Measurements from ENCODE around the gene MED15. TPM values are rescaled to one million over a fixed set of nuclear protein-coding genes. Genes with fewer than 3 reads are reported as not detected.

The MED15 gene
- total RNA-seq, 1 donor from 2014 or later: 16.7 TPM

- Histone ChIP-seq H3K9me3 (ENCODE audit: control insufficient read depth in 3 of 3, low read length in 3 of 3) (no peaks in the 10 kb centered on the region), H3K27me3 (ENCODE audit: control insufficient read depth in 3 of 3, insufficient read depth in 3 of 3, low read length in 3 of 3) (no peaks in the 10 kb centered on the region), H3K4me1 (ENCODE audit: control insufficient read depth in 3 of 3, insufficient read depth in 3 of 3, low read length in 3 of 3) (peaks cover 14 to 31% (median 28%) of the 10 kb centered on the region in 3 donors), H3K4me3 (ENCODE audit: low read length in 3 of 3) (no peak overlapping the region), H3K36me3 (ENCODE audit: control insufficient read depth in 3 of 3, insufficient read depth in 3 of 3, low read length in 3 of 3) (peaks cover 8 to 20% (median 17%) of the 10 kb centered on the region in 3 donors), H3K9ac (ENCODE audit: low read depth in 1 of 3, low read length in 3 of 3) (no peak overlapping the region), H3K27ac (ENCODE audit: low read depth, low read length) (no peak overlapping the region)
These were observed 10.6 kb downstream of the MED15 start for GRCh38 chr22:20517841-20518592.

- no peaks in the 10 kb centered on the region for H3K9me3 ChIP-seq (ENCODE audit: control insufficient read depth in 3 of 3, low read length in 3 of 3)
- H3K36me3 ChIP-seq (ENCODE audit: control insufficient read depth in 3 of 3, insufficient read depth in 3 of 3, low read length in 3 of 3): peaks cover 9 to 17% (median 15%) of the 10 kb centered on the region in 3 donors
- peaks cover 20 to 37% (median 34%) of the 10 kb centered on the region in 3 donors for H3K4me1 ChIP-seq (ENCODE audit: control insufficient read depth in 3 of 3, insufficient read depth in 3 of 3, low read length in 3 of 3)
- no peaks in the 10 kb centered on the region for H3K27me3 ChIP-seq (ENCODE audit: control insufficient read depth in 3 of 3, insufficient read depth in 3 of 3, low read length in 3 of 3)
- H3K9ac ChIP-seq (ENCODE audit: low read depth in 1 of 3, low read length in 3 of 3): no peak overlapping the region
- no peak overlapping the region for H3K27ac ChIP-seq (ENCODE audit: low read depth, low read length)
- H3K4me3 ChIP-seq (ENCODE audit: low read length in 3 of 3): no peak overlapping the region
These were observed 12.1 kb downstream of the MED15 start for GRCh38 chr22:20519558-20519957.

GRCh38 chr22:20520093-20520511 lies 12.7 kb downstream of the MED15 start:
- no peak overlapping the region for H3K27ac ChIP-seq (ENCODE audit: low read depth, low read length)
- no peaks in the 10 kb centered on the region for H3K9me3 ChIP-seq (ENCODE audit: control insufficient read depth in 3 of 3, low read length in 3 of 3)
- no peaks in the 10 kb centered on the region for H3K27me3 ChIP-seq (ENCODE audit: control insufficient read depth in 3 of 3, insufficient read depth in 3 of 3, low read length in 3 of 3)
- H3K36me3 ChIP-seq (ENCODE audit: control insufficient read depth in 3 of 3, insufficient read depth in 3 of 3, low read length in 3 of 3): peaks cover 7 to 17% (median 11%) of the 10 kb centered on the region in 3 donors
- no peak overlapping the region for H3K9ac ChIP-seq (ENCODE audit: low read depth in 1 of 3, low read length in 3 of 3)
- peaks cover 16 to 32% (median 28%) of the 10 kb centered on the region in 3 donors for H3K4me1 ChIP-seq (ENCODE audit: control insufficient read depth in 3 of 3, insufficient read depth in 3 of 3, low read length in 3 of 3)
- no peak overlapping the region for H3K4me3 ChIP-seq (ENCODE audit: low read length in 3 of 3)

- H3K27ac ChIP-seq (ENCODE audit: low read depth, low read length): no peak overlapping the region
- H3K9ac ChIP-seq (ENCODE audit: low read depth in 1 of 3, low read length in 3 of 3): no peak overlapping the region
- H3K27me3 ChIP-seq (ENCODE audit: control insufficient read depth in 3 of 3, insufficient read depth in 3 of 3, low read length in 3 of 3): no peaks in the 10 kb centered on the region
- H3K36me3 ChIP-seq (ENCODE audit: control insufficient read depth in 3 of 3, insufficient read depth in 3 of 3, low read length in 3 of 3): peaks cover 7 to 22% (median 10%) of the 10 kb centered on the region in 3 donors
- H3K4me3 ChIP-seq (ENCODE audit: low read length in 3 of 3): no peak overlapping the region
- H3K9me3 ChIP-seq (ENCODE audit: control insufficient read depth in 3 of 3, low read length in 3 of 3): no peaks in the 10 kb centered on the region
- peaks cover 20 to 27% (median 21%) of the 10 kb centered on the region in 3 donors for H3K4me1 ChIP-seq (ENCODE audit: control insufficient read depth in 3 of 3, insufficient read depth in 3 of 3, low read length in 3 of 3)
These were observed 15.0 kb downstream of the MED15 start for GRCh38 chr22:20522134-20523004.

- peaks cover 20 to 27% (median 21%) of the 10 kb centered on the region in 3 donors for H3K4me1 ChIP-seq (ENCODE audit: control insufficient read depth in 3 of 3, insufficient read depth in 3 of 3, low read length in 3 of 3)
- H3K4me3 ChIP-seq (ENCODE audit: low read length in 3 of 3): no peak overlapping the region
- H3K27ac ChIP-seq (ENCODE audit: low read depth, low read length): no peak overlapping the region
- H3K27me3 ChIP-seq (ENCODE audit: control insufficient read depth in 3 of 3, insufficient read depth in 3 of 3, low read length in 3 of 3): no peaks in the 10 kb centered on the region
- H3K9me3 ChIP-seq (ENCODE audit: control insufficient read depth in 3 of 3, low read length in 3 of 3): no peaks in the 10 kb centered on the region
- H3K36me3 ChIP-seq (ENCODE audit: control insufficient read depth in 3 of 3, insufficient read depth in 3 of 3, low read length in 3 of 3): peaks cover 11 to 24% (median 11%) of the 10 kb centered on the region in 3 donors
- peak overlapping the region in 1 of 3 donors; percentile 51 for H3K9ac ChIP-seq (ENCODE audit: low read depth in 1 of 3, low read length in 3 of 3)
These were observed 15.9 kb downstream of the MED15 start for GRCh38 chr22:20523086-20523983.

GRCh38 chr22:20524004-20524481 lies 16.6 kb downstream of the MED15 start:
- Histone ChIP-seq H3K9ac (ENCODE audit: low read depth in 1 of 3, low read length in 3 of 3) (no peak overlapping the region), H3K27ac (ENCODE audit: low read depth, low read length) (no peak overlapping the region), H3K9me3 (ENCODE audit: control insufficient read depth in 3 of 3, low read length in 3 of 3) (no peaks in the 10 kb centered on the region), H3K27me3 (ENCODE audit: control insufficient read depth in 3 of 3, insufficient read depth in 3 of 3, low read length in 3 of 3) (no peaks in the 10 kb centered on the region), H3K4me1 (ENCODE audit: control insufficient read depth in 3 of 3, insufficient read depth in 3 of 3, low read length in 3 of 3) (peaks cover 20 to 27% (median 21%) of the 10 kb centered on the region in 3 donors), H3K4me3 (ENCODE audit: low read length in 3 of 3) (no peak overlapping the region), H3K36me3 (ENCODE audit: control insufficient read depth in 3 of 3, insufficient read depth in 3 of 3, low read length in 3 of 3) (peaks cover 16 to 23% (median 18%) of the 10 kb centered on the region in 3 donors)

GRCh38 chr22:20525048-20525447 lies 17.6 kb downstream of the MED15 start:
- Histone ChIP-seq H3K9me3 (ENCODE audit: control insufficient read depth in 3 of 3, low read length in 3 of 3) (no peaks in the 10 kb centered on the region), H3K9ac (ENCODE audit: low read depth in 1 of 3, low read length in 3 of 3) (no peak overlapping the region), H3K4me1 (ENCODE audit: control insufficient read depth in 3 of 3, insufficient read depth in 3 of 3, low read length in 3 of 3) (peaks cover 18 to 21% (median 19%) of the 10 kb centered on the region in 3 donors), H3K27me3 (ENCODE audit: control insufficient read depth in 3 of 3, insufficient read depth in 3 of 3, low read length in 3 of 3) (no peaks in the 10 kb centered on the region), H3K4me3 (ENCODE audit: low read length in 3 of 3) (no peak overlapping the region), H3K36me3 (ENCODE audit: control insufficient read depth in 3 of 3, insufficient read depth in 3 of 3, low read length in 3 of 3) (peaks cover 13 to 20% (median 16%) of the 10 kb centered on the region in 3 donors), H3K27ac (ENCODE audit: low read depth, low read length) (no peak overlapping the region)

- H3K27ac ChIP-seq (ENCODE audit: low read depth, low read length): no peak overlapping the region
- H3K9me3 ChIP-seq (ENCODE audit: control insufficient read depth in 3 of 3, low read length in 3 of 3): no peaks in the 10 kb centered on the region
- H3K4me1 ChIP-seq (ENCODE audit: control insufficient read depth in 3 of 3, insufficient read depth in 3 of 3, low read length in 3 of 3): peaks cover 27 to 32% (median 27%) of the 10 kb centered on the region in 3 donors
- no peak overlapping the region for H3K4me3 ChIP-seq (ENCODE audit: low read length in 3 of 3)
- H3K9ac ChIP-seq (ENCODE audit: low read depth in 1 of 3, low read length in 3 of 3): no peak overlapping the region
- peaks cover 8 to 16% (median 12%) of the 10 kb centered on the region in 3 donors for H3K36me3 ChIP-seq (ENCODE audit: control insufficient read depth in 3 of 3, insufficient read depth in 3 of 3, low read length in 3 of 3)
- no peaks in the 10 kb centered on the region for H3K27me3 ChIP-seq (ENCODE audit: control insufficient read depth in 3 of 3, insufficient read depth in 3 of 3, low read length in 3 of 3)
These were observed 18.9 kb downstream of the MED15 start for GRCh38 chr22:20526305-20526627.

- peaks cover 8 to 16% (median 12%) of the 10 kb centered on the region in 3 donors for H3K36me3 ChIP-seq (ENCODE audit: control insufficient read depth in 3 of 3, insufficient read depth in 3 of 3, low read length in 3 of 3)
- peaks cover 32 to 37% (median 32%) of the 10 kb centered on the region in 3 donors for H3K4me1 ChIP-seq (ENCODE audit: control insufficient read depth in 3 of 3, insufficient read depth in 3 of 3, low read length in 3 of 3)
- no peak overlapping the region for H3K4me3 ChIP-seq (ENCODE audit: low read length in 3 of 3)
- no peak overlapping the region for H3K9ac ChIP-seq (ENCODE audit: low read depth in 1 of 3, low read length in 3 of 3)
- no peak overlapping the region for H3K27ac ChIP-seq (ENCODE audit: low read depth, low read length)
- no peaks in the 10 kb centered on the region for H3K9me3 ChIP-seq (ENCODE audit: control insufficient read depth in 3 of 3, low read length in 3 of 3)
- H3K27me3 ChIP-seq (ENCODE audit: control insufficient read depth in 3 of 3, insufficient read depth in 3 of 3, low read length in 3 of 3): no peaks in the 10 kb centered on the region
These were observed 19.4 kb downstream of the MED15 start for GRCh38 chr22:20526628-20527355.

Measured in skeletal muscle tissue (tissue), 4 donors.